NT2/D1 (cell line): Measurements from ENCODE around the gene HDAC10.

Experiments used
- DNase-seq: peaks from one replicate; pipeline ENCODE4 v3.0.0-alpha.2; 2011; ENCODE audit warnings: low read depth, low spot score
- H3K27me3 ChIP-seq: 2 replicates; pipeline ENCODE4 v1.6.0; 2011; ENCODE audit warnings: mild to moderate bottlenecking; ENCODE audit not compliant: insufficient read length, insufficient read depth
- H3K36me3 ChIP-seq: 2 replicates; pipeline ENCODE4 v1.6.1; 2011; ENCODE audit warnings: mild to moderate bottlenecking, low read length, mixed read lengths; ENCODE audit not compliant: insufficient read depth, insufficient read length
- H3K4me1 ChIP-seq: 2 replicates; pipeline ENCODE4 v1.5.1; 2011; ENCODE audit not compliant: insufficient read depth, insufficient read length
- H3K4me3 ChIP-seq: 2 replicates; pipeline ENCODE4 v1.5.1; 2011; ENCODE audit warnings: low read depth; ENCODE audit not compliant: insufficient read length
- H3K9ac ChIP-seq: 2 replicates; pipeline ENCODE4 v1.6.0; 2011; ENCODE audit warnings: low read depth; ENCODE audit not compliant: insufficient read length
- H3K9me3 ChIP-seq: 2 replicates; pipeline ENCODE4 v1.5.1; 2011; ENCODE audit warnings: mild to moderate bottlenecking, low read length; ENCODE audit not compliant: insufficient read depth
- SUZ12 ChIP-seq: IDR thresholded peaks from 2 replicates; pipeline ENCODE4 v1.6.1; 2011; ENCODE audit not compliant: insufficient read length, insufficient read depth; ENCODE audit errors: extremely low read depth
- YY1 ChIP-seq: IDR thresholded peaks from 2 replicates; pipeline ENCODE4 v1.6.1; 2011; ENCODE audit not compliant: insufficient read length, insufficient read depth
- ZNF274 ChIP-seq: IDR thresholded peaks from 2 replicates; pipeline ENCODE4 v1.6.1; 2011; ENCODE audit warnings: mild to moderate bottlenecking, low read depth, low read length

Gene HDAC10

DNA sequence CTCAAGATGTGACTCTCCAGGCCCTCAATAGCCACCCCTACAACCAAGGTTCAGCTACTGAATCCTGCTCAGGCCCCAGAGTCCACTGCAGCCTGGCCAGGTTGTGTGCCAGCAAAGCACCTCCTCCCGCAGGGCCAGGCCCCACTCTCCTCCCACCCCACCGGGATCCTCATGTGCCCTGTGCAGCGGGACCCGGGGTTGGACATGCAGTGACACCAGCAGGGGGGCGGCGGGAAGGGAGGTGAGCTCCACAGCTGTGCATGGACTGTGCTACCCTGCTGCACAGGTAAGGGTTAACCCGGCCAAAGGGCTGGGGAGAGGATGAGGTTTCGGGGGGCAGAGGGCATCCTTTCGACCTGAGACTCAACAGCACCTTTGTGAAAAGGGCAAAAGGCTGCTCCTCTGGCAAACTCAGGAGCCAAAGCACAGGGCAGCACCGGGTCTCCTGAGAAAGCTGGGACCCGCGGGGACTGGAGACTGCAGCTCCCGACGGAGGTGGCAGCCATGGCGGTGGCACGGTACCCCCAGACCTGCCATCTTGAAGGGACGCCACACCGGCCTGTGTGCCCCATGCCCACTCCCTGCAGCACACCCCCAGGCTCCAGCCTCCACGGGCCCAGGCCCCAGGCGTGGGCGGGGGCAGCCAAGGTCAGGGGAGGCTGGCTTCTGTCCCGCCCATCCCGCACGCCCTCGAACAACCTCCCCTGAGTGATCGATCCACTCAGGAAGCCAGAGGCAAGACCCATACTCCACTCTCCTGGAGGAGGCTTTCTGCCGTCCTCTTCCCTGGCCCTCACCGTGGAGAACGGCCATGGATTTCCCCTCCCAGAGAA lies 45.8 kb upstream of the HDAC10 start:
- peaks cover 16% of the 10 kb centered on the region for H3K36me3 ChIP-seq
- peaks cover 26% of the 10 kb centered on the region for H3K4me1 ChIP-seq
- H3K27me3 ChIP-seq: no peaks in the 10 kb centered on the region
- H3K9me3 ChIP-seq: no peaks in the 10 kb centered on the region
- H3K4me3 ChIP-seq: no peak overlapping the region
- no peak for DNase-seq
- no peak overlapping the region for H3K9ac ChIP-seq
- TF ChIP-seq SUZ12: no peak

DNA sequence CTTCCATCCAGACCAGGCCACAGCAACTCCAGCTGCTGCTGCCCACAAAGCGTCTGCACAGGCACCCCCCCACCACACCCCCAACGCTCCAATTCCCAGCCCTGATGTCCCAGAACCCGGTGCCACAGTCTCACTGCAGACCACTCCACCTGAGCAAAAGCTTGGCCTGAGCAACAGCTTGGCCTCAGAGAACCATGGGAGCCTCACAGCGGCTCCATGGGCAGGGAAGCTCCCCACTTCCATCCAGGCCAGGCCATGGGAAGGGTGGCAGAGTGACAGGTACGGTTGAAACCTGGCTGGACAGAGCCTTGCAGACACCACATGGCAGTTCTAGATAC lies 43.2 kb upstream of the HDAC10 start:
- H3K4me3 ChIP-seq: no peak overlapping the region
- H3K9me3 ChIP-seq: no peaks in the 10 kb centered on the region
- TF ChIP-seq SUZ12 (no peak), ZNF274 (no peak), YY1 (no peak)
- H3K9ac ChIP-seq: peak overlapping the region; percentile 12
- DNase-seq: no peak
- H3K36me3 ChIP-seq: peaks cover 38% of the 10 kb centered on the region
- H3K27me3 ChIP-seq: no peaks in the 10 kb centered on the region
- peaks cover 28% of the 10 kb centered on the region for H3K4me1 ChIP-seq

DNA sequence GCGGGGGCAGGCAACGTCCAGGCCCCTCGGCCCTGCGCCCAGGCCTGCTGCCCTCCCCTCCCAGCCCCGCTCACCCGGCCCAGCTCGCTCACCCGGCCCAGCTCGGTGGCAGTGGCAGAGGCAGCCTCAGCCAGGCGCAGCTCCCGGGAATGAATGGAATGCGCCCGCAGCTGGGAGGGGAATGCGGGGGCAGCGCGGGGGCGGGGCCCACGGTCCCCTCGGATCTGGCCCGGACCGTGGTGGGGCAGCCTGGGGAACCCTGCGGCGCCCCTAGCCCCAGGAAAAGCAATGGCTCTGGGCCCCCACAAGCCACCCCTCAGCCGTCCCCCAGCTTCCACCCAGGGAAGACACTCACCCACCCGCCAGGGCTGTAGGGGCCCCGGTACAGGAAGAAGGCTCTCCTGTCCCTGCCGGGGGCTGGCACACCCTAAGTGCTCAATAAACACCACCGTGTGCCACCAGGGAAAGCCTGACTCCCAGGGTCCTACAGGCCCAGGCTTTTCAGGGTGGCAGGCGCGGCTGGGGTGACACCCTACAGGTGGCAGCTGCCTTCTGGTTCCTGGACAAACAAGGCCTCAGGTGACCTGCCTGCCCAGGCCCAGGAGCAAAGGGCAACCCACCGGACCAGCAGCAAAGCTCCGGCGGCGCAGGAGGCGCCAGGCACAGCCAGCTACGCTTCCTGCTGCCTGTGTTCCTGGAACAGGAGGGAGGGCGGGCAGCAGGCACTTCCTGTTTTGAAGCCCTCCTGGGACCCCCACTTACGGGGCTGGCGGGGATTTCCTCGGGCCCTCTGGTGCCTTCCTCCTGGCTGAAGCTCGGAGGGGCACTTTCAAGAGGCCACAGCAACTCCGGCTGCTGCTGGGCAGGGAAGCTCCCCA lies 42.6 kb upstream of the HDAC10 start:
- peak; percentile 44 for DNase-seq
- peaks cover 45% of the 10 kb centered on the region for H3K36me3 ChIP-seq
- peak overlapping the region; percentile 12 for H3K9ac ChIP-seq
- no peaks in the 10 kb centered on the region for H3K27me3 ChIP-seq
- TF ChIP-seq YY1: no peak
- no peak for TF ChIP-seq SUZ12
- no peak for TF ChIP-seq ZNF274
- no peaks in the 10 kb centered on the region for H3K9me3 ChIP-seq
- no peak overlapping the region for H3K4me3 ChIP-seq
- H3K4me1 ChIP-seq: peaks cover 28% of the 10 kb centered on the region

DNA sequence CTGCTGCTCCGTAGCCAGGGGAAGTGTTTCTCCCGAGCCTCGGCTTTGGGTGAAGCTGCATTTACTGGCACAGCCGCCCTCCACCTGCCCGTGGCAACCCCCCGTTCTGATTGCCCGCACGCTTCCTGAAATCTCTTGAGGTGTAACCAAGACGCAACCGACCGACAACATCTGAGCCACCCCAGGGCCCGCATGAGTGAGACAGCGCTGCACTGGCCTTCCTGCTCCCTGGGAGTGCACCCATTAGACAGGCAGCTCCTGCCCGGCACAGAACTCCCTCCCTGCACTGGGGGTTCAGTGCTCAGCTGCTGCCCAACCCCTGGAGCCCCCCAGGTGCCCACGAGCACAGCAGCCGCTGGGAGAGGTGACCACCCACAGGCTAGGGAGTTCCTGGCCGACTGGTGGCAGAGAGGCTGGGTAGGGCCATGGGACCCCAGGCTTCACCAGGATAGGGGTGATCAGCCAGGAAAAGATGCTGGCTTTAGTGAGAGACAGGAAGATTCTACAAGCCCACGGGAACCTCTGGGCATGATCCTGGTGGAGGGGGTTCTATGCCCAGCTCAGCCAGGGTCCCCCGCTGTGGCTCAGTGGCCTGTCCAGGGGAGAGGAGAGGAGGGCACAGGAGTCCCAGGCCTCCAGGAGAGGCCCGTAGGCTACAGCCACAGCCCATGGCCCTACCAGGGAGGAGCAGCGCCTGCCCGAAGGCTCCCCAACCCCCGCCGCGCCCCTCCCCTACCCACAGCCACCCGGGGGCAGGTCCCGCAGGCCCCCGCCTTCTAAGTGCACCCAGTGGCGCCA lies 41.8 kb upstream of the HDAC10 start:
- no peaks in the 10 kb centered on the region for H3K9me3 ChIP-seq
- DNase-seq: no peak
- no peak for TF ChIP-seq ZNF274
- no peak for TF ChIP-seq SUZ12
- TF ChIP-seq YY1: no peak
- H3K27me3 ChIP-seq: no peaks in the 10 kb centered on the region
- no peak overlapping the region for H3K4me3 ChIP-seq
- H3K4me1 ChIP-seq: peaks cover 28% of the 10 kb centered on the region
- peak overlapping the region; percentile 23 for H3K9ac ChIP-seq
- H3K36me3 ChIP-seq: peaks cover 53% of the 10 kb centered on the region

DNA sequence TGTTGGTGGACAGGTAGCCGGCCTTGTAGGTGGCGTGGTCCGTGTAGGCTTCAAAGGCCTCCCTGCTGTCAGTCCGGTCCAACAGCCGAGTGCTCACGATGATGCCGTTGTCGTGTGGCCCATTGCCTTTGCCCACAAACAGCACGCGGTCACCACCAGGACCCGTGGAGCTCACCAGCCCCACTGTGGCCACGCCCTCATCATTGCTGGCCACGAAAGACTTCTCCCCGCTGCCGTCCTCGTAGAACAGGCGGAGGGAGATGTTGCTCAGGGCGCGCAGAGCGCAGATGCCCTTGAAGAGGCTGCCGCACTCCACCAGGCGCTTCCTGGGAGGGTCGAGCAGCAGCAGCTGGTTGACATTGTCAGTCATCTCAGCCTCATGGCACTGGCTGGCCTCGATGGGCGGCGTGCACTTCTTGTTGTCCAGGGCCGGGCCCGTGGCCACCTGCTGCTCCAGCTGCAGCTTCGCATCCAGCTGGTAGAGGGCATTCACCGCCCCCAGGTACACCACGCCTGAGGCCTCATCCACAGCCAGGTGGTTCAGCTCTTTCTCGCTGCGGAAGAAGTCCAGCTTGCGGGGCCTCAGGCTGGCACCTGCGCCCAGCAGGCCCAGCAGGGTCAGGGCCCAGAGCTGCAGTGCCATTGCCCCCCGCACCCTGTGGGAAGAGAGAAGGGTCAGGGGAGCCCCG lies 39.0 kb upstream of the HDAC10 start:
- TF ChIP-seq YY1: no peak
- Histone ChIP-seq H3K9ac (no peak overlapping the region), H3K4me1 (peaks cover 16% of the 10 kb centered on the region), H3K36me3 (peaks cover 66% of the 10 kb centered on the region), H3K4me3 (no peak overlapping the region), H3K27me3 (no peaks in the 10 kb centered on the region), H3K9me3 (no peaks in the 10 kb centered on the region)
- DNase-seq: no peak

DNA sequence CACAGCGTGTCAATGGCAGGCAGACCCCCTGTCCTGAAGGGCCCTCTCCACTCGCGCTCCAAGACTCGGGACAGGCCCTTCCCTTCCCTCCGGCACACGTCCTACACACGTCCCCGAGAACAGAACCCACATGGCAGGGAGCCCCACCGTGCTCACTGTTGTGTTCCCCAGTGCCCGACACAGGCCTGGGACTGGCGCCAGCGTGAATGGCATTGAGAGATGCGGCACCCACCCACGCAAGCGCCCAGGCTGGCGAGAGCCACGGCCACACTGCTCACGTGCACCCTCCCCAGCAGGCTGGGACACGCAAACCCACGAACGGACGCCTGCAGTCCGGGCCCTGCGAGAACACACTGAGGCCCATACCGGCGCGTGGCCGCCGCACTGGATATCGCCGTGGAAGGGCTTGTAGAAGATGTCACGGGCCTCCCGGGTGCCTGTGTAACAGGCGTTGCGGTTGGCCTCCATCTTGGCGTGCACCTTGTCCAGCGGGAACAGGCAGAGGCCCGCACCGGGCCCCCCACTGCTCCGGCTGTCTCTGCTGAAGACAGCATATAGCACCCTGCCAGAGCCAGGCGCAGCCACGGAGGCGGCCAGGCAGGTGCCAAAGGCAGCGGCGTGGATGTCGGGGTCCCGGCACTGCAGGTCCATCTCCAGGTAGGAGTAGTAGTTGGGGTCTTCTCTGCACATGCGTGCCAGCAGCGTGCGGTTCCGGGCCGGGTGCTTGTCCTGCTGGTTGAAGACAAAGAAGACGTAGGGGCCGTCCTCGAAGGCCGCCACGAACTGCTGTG lies 38.3 kb upstream of the HDAC10 start:
- Histone ChIP-seq H3K9ac (no peak overlapping the region), H3K4me1 (peaks cover 15% of the 10 kb centered on the region), H3K36me3 (peaks cover 70% of the 10 kb centered on the region), H3K9me3 (no peaks in the 10 kb centered on the region), H3K27me3 (no peaks in the 10 kb centered on the region), H3K4me3 (no peak overlapping the region)
- TF ChIP-seq ZNF274 (no peak), YY1 (no peak)
- DNase-seq: no peak
